ENCODE data around the gene YDJC. TPM values are rescaled to one million over a fixed set of nuclear protein-coding genes. Genes with fewer than 3 reads are reported as not detected.

Gene YDJC
- total and polyA plus RNA-seq, 2 of the 13 experiments (the other 11 are each of a cell fraction or from before 2014, with no cell fraction given): 15.3 to 32.0 TPM

DNA sequence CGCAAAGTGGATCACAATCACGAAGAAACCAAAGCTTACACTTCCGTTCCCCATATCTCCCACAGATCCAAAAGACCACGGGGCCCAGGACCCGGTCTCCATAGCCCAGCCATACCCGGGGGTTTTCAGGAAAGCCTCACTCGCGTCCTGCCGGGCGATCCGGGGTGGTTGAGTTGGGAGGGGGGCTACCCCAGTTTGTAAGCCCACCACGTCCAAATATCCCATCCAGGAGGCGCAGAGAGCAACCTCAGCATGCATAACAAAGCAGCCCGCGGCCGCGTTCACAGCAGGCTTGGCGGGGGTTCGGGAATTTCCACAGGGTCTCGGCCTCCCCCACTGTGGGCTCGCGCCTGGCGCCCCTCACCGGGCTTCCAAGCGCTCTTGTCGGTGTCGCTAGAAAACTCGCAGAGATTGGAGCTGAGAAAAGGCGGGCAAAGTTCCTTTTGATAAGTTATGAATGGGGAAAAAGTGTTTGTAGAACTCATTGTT lies 21.7 kb upstream of the YDJC start (continued):
- TF ChIP-seq, protein P1, sequence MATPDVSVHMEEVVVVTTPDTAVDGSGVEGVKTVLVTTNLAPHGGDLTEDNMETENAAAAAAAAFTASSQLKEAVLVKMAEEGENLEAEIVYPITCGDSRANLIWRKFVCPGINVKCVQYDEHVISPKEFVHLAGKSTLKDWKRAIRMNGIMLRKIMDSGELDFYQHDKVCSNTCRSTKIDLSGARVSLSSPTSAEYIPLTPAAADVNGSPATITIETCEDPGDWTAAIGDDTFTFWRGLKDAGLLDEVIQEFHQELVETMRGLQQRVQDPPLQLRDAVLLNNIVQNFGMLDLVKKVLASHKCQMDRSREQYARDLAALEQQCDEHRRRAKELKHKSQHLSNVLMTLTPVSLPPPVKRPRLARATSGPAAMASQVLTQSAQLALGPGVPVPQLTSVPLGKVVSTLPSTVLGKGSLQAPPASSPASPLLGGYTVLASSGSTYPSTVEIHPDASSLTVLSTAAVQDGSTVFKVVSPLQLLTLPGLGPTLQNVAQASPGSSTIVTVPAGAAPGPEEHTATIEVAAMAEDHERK (CRISPR knock-in tag; IDR thresholded peaks at IDR 0.05; ENCODE audit: low read depth): no peak
- TF ChIP-seq NR2F2 (IDR thresholded peaks at IDR 0.05; ENCODE audit: borderline replicate concordance, low read depth) (no peak), GZF1 (CRISPR knock-in tag; IDR thresholded peaks at IDR 0.05) (no peak), ZNF607 (CRISPR knock-in tag; IDR thresholded peaks at IDR 0.05; ENCODE audit: borderline replicate concordance) (0 out of 2 replicates have a peak, but pooled peaks have one; percentile 24), PHF21A (CRISPR knock-in tag; IDR thresholded peaks at IDR 0.05) (peak; percentile 60; the same call in 1 of the 2 replicates), ZNF83 (CRISPR knock-in tag; IDR thresholded peaks at IDR 0.05; ENCODE audit: borderline replicate concordance) (no peak), HCFC1 (IDR thresholded peaks at IDR 0.05; ENCODE audit: low read depth, low read length) (no peak), ZNF768 (CRISPR knock-in tag; IDR thresholded peaks at IDR 0.05) (no peak), KLF6 (CRISPR knock-in tag; IDR thresholded peaks at IDR 0.05) (no peak), ZNF354B (CRISPR knock-in tag; IDR thresholded peaks at IDR 0.05) (no peak), ZNF251 (CRISPR knock-in tag; IDR thresholded peaks at IDR 0.05) (no peak), KLF15 (CRISPR knock-in tag; IDR thresholded peaks at IDR 0.05; ENCODE audit: borderline replicate concordance) (no peak), SOX6 (IDR thresholded peaks at IDR 0.05) (no peak), SOX6 (CRISPR knock-in tag; IDR thresholded peaks at IDR 0.05) (peak; percentile 51; the same call in 1 of the 2 replicates), HNRNPLL (IDR thresholded peaks at IDR 0.05; ENCODE audit: low read depth, low read length, poor library complexity, severe bottlenecking) (no peak), ATF1 (CRISPR knock-in tag; IDR thresholded peaks at IDR 0.05) (no peak), ZNF552 (CRISPR knock-in tag; IDR thresholded peaks at IDR 0.05; ENCODE audit: borderline replicate concordance) (no peak), ZNF557 (CRISPR knock-in tag; IDR thresholded peaks at IDR 0.05) (0 out of 2 replicates have a peak, but pooled peaks have one; percentile 32), ZNF776 (CRISPR knock-in tag; IDR thresholded peaks at IDR 0.05) (peak; percentile 69; the same call in 1 of the 2 replicates), SMYD3 (CRISPR knock-in tag; IDR thresholded peaks at IDR 0.05) (0 out of 2 replicates have a peak, but pooled peaks have one; percentile 13)
- TF ChIP-seq, protein P2, sequence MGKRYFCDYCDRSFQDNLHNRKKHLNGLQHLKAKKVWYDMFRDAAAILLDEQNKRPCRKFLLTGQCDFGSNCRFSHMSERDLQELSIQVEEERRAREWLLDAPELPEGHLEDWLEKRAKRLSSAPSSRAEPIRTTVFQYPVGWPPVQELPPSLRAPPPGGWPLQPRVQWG (CRISPR knock-in tag; IDR thresholded peaks at IDR 0.05; ENCODE audit: borderline replicate concordance, low read depth): no peak
- TF ChIP-seq, protein P3, sequence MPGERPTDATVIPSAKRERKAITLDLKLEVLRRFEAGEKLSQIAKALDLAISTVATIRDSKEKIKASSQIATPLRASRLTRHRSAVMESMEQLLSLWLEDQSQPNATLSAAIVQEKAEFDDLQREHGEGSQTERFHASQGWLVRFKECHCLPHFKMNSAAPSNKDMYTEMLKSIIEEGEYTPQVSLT (CRISPR knock-in tag; IDR thresholded peaks at IDR 0.05; ENCODE audit: borderline replicate concordance, low read depth): 0 out of 2 replicates have a peak, but pooled peaks have one; percentile 9
- TF ChIP-seq, protein P4, sequence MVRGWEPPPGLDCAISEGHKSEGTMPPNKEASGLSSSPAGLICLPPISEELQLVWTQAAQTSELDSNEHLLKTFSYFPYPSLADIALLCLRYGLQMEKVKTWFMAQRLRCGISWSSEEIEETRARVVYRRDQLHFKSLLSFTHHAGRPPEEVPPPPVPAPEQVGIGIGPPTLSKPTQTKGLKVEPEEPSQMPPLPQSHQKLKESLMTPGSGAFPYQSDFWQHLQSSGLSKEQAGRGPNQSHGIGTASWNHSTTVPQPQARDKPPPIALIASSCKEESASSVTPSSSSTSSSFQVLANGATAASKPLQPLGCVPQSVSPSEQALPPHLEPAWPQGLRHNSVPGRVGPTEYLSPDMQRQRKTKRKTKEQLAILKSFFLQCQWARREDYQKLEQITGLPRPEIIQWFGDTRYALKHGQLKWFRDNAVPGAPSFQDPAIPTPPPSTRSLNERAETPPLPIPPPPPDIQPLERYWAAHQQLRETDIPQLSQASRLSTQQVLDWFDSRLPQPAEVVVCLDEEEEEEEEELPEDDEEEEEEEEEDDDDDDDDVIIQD (CRISPR knock-in tag; IDR thresholded peaks at IDR 0.05; ENCODE audit: low read depth): no peak
- TF ChIP-seq, protein P5, sequence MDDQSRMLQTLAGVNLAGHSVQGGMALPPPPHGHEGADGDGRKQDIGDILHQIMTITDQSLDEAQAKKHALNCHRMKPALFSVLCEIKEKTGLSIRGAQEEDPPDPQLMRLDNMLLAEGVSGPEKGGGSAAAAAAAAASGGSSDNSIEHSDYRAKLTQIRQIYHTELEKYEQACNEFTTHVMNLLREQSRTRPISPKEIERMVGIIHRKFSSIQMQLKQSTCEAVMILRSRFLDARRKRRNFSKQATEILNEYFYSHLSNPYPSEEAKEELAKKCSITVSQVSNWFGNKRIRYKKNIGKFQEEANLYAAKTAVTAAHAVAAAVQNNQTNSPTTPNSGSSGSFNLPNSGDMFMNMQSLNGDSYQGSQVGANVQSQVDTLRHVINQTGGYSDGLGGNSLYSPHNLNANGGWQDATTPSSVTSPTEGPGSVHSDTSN (CRISPR knock-in tag; IDR thresholded peaks at IDR 0.05; ENCODE audit: borderline replicate concordance): no peak
